WTC11 (cell line): ENCODE data around the gene PIK3CB.
"Not testable (repeated sequence)": the region's sequence is repeated elsewhere in the genome, so short reads cannot be mapped to it uniquely, and the experiment has no call there.

Source experiments
- E2F4 ChIP-seq: sonication (generic); formaldehyde crosslinking; IDR thresholded peaks from 2 replicates; pipeline ENCODE4 v1.8.1; 2022; ENCODE audit warnings: low read depth, mild to moderate bottlenecking, moderate library complexity, missing genetic modification reagents, borderline replicate concordance
- MYBL2 ChIP-seq: sonication (generic); formaldehyde crosslinking; IDR thresholded peaks from 2 replicates; pipeline ENCODE4 v1.8.1; 2023; ENCODE audit warnings: mild to moderate bottlenecking, moderate library complexity, missing genetic modification reagents
- NFYB ChIP-seq: sonication (generic); formaldehyde crosslinking; conservative IDR thresholded peaks from 2 replicates; pipeline ENCODE4 v1.8.0; 2022; ENCODE audit warnings: low read depth, missing genetic modification reagents
- NR2C2 ChIP-seq: sonication (generic); formaldehyde crosslinking; IDR thresholded peaks from 2 replicates; pipeline ENCODE4 v1.8.0; 2022; ENCODE audit warnings: mild to moderate bottlenecking, missing genetic modification reagents
- SMAD4 ChIP-seq: sonication (generic); formaldehyde crosslinking; IDR thresholded peaks from 2 replicates; pipeline ENCODE4 v1.8.0; 2022; ENCODE audit warnings: mild to moderate bottlenecking, missing genetic modification reagents
- SP1 ChIP-seq: sonication (generic); formaldehyde crosslinking; conservative IDR thresholded peaks from 2 replicates; pipeline ENCODE4 v1.8.1; 2022; ENCODE audit warnings: missing genetic modification reagents
- USF2 ChIP-seq: sonication (generic); formaldehyde crosslinking; IDR thresholded peaks from 2 replicates; pipeline ENCODE4 v1.8.1; 2023; ENCODE audit warnings: mild to moderate bottlenecking, missing genetic modification reagents, moderate library complexity
- ZBTB43 ChIP-seq: sonication (generic); formaldehyde crosslinking; IDR thresholded peaks from 2 replicates; pipeline ENCODE4 v1.8.1; 2023; ENCODE audit warnings: mild to moderate bottlenecking, missing genetic modification reagents
- ZNF121 ChIP-seq: sonication (generic); formaldehyde crosslinking; IDR thresholded peaks from 2 replicates; pipeline ENCODE4 v1.8.0; 2023; ENCODE audit warnings: missing genetic modification reagents
- ZNF138 ChIP-seq: sonication (generic); formaldehyde crosslinking; conservative IDR thresholded peaks from 2 replicates; pipeline ENCODE4 v1.8.1; 2022; ENCODE audit warnings: mild to moderate bottlenecking, moderate library complexity, missing genetic modification reagents
- ZNF416 ChIP-seq: fragments of 250-450 bp; sonication (Bioruptor Pico); IDR thresholded peaks from 2 replicates; pipeline ENCODE4 v1.9.0; 2021; ENCODE audit warnings: mild to moderate bottlenecking, inconsistent platforms
- TF ChIP-seq, protein P1 (sequence below): fragments of 200-600 bp; IDR thresholded peaks from 2 replicates; pipeline ENCODE4 v1.8.0; 2022; ENCODE audit warnings: antibody characterized with exemption
- TF ChIP-seq, protein P2 (sequence below): sonication (generic); formaldehyde crosslinking; IDR thresholded peaks from 2 replicates; pipeline ENCODE4 v1.8.0; 2022; ENCODE audit warnings: mild to moderate bottlenecking, missing genetic modification reagents
- TF ChIP-seq, protein P3 (sequence below): sonication (generic); formaldehyde crosslinking; IDR thresholded peaks from 2 replicates; pipeline ENCODE4 v1.8.0; 2022; ENCODE audit warnings: mild to moderate bottlenecking, missing genetic modification reagents

- TF ChIP-seq, protein P1, sequence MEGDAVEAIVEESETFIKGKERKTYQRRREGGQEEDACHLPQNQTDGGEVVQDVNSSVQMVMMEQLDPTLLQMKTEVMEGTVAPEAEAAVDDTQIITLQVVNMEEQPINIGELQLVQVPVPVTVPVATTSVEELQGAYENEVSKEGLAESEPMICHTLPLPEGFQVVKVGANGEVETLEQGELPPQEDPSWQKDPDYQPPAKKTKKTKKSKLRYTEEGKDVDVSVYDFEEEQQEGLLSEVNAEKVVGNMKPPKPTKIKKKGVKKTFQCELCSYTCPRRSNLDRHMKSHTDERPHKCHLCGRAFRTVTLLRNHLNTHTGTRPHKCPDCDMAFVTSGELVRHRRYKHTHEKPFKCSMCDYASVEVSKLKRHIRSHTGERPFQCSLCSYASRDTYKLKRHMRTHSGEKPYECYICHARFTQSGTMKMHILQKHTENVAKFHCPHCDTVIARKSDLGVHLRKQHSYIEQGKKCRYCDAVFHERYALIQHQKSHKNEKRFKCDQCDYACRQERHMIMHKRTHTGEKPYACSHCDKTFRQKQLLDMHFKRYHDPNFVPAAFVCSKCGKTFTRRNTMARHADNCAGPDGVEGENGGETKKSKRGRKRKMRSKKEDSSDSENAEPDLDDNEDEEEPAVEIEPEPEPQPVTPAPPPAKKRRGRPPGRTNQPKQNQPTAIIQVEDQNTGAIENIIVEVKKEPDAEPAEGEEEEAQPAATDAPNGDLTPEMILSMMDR, result not testable (repeated sequence)
- not testable (repeated sequence) for TF ChIP-seq ZNF416 (CRISPR knock-in tag); ZNF138 (CRISPR knock-in tag); ZNF121 (CRISPR knock-in tag); MYBL2 (CRISPR knock-in tag); SMAD4 (CRISPR knock-in tag); E2F4 (CRISPR knock-in tag); ZBTB43 (CRISPR knock-in tag); NFYB (CRISPR knock-in tag); NR2C2; SP1 (CRISPR knock-in tag); USF2 (CRISPR knock-in tag)
- TF ChIP-seq, protein P2, sequence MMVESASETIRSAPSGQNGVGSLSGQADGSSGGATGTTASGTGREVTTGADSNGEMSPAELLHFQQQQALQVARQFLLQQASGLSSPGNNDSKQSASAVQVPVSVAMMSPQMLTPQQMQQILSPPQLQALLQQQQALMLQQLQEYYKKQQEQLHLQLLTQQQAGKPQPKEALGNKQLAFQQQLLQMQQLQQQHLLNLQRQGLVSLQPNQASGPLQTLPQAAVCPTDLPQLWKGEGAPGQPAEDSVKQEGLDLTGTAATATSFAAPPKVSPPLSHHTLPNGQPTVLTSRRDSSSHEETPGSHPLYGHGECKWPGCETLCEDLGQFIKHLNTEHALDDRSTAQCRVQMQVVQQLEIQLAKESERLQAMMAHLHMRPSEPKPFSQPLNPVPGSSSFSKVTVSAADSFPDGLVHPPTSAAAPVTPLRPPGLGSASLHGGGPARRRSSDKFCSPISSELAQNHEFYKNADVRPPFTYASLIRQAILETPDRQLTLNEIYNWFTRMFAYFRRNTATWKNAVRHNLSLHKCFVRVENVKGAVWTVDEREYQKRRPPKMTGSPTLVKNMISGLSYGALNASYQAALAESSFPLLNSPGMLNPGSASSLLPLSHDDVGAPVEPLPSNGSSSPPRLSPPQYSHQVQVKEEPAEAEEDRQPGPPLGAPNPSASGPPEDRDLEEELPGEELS (CRISPR knock-in tag), result not testable (repeated sequence)
- TF ChIP-seq, protein P3, sequence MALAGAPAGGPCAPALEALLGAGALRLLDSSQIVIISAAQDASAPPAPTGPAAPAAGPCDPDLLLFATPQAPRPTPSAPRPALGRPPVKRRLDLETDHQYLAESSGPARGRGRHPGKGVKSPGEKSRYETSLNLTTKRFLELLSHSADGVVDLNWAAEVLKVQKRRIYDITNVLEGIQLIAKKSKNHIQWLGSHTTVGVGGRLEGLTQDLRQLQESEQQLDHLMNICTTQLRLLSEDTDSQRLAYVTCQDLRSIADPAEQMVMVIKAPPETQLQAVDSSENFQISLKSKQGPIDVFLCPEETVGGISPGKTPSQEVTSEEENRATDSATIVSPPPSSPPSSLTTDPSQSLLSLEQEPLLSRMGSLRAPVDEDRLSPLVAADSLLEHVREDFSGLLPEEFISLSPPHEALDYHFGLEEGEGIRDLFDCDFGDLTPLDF (CRISPR knock-in tag), result not testable (repeated sequence)
Observed at GRCh38 chr3:138846824-138847223, 12.1 kb upstream of the PIK3CB start.
